ENCODE measurements around the gene ZG16. TPM values are rescaled to one million over a fixed set of nuclear protein-coding genes. Genes with fewer than 3 reads are reported as not detected.

ZG16 gene
- total and polyA plus RNA-seq, 2 of the 8 experiments (the other 6 are each of a cell fraction or from before 2014, with no cell fraction given) = not detected

- Histone ChIP-seq H3K27me3 (replicated peaks in 1 of 4; ENCODE audit: control insufficient read depth in 3 of 4, extremely low read depth in 1 of 4, insufficient read depth in 3 of 4, low read length in 3 of 4) (no peaks in the 10 kb centered on the region), H3K4me1 (replicated peaks in 1 of 4; ENCODE audit: control insufficient read depth in 3 of 4, insufficient read depth in 4 of 4, low read length in 3 of 4) (peaks cover 0 to 36% (median 23%) of the 10 kb centered on the region in 4 experiments; a peak in 6 of 7 replicates), H3K79me2 (ENCODE audit: control insufficient read depth in 1 of 2, insufficient read depth in 2 of 2, low read length in 2 of 2) (peaks cover 0 to 26% of the 10 kb centered on the region in 2 experiments; a peak in 1 of 4 replicates), H2BK5ac (ENCODE audit: low read depth, low read length) (peak within 1 kb of the TSS; percentile 89), H3K14ac (ENCODE audit: insufficient read length) (no peak within 1 kb of the TSS), H2BK15ac (ENCODE audit: low read length) (peak within 1 kb of the TSS; percentile 16; the same call in 1 of the 2 replicates), H2AFZ (ENCODE audit: low read length) (0 out of 2 replicates have a peak within 1 kb of the TSS, but pooled peaks have one; percentile 84), H3K56ac (replicated peaks; ENCODE audit: insufficient read length, low read depth, low read length) (peak within 1 kb of the TSS; percentile 91), H3K79me1 (ENCODE audit: low read depth, low read length) (peaks cover 3% of the 10 kb centered on the region), H4K5ac (ENCODE audit: insufficient read length, low read depth, low read length) (peak within 1 kb of the TSS; percentile 74), H3K23me2 (ENCODE audit: low read depth, low read length) (peaks cover 27% of the 10 kb centered on the region), H3K9ac (replicated peaks in 1 of 4; ENCODE audit: extremely low read depth in 1 of 4, low read depth in 3 of 4, low read length in 3 of 4) (peak within 1 kb of the TSS; percentile 64 to 88 (median 84)), H4K8ac (ENCODE audit: extremely low read depth, insufficient read depth, low read length) (peak within 1 kb of the TSS; percentile 95), H3K18ac (ENCODE audit: extremely low read depth, low read length) (peak within 1 kb of the TSS; percentile 95), H3K23ac (ENCODE audit: insufficient read length) (no peak within 1 kb of the TSS), H3K36me3 (ENCODE audit: control insufficient read depth in 2 of 4, insufficient read depth in 4 of 4, low read length in 3 of 4) (peaks cover 12 to 23% (median 18%) of the 10 kb centered on the region in 4 experiments), H3K4me2 (ENCODE audit: insufficient read depth in 1 of 2, low read depth in 2 of 2, low read length in 2 of 2) (peak within 1 kb of the TSS; percentile 91 to 92), H3K27ac (ENCODE audit: low read depth, low read length) (peak within 1 kb of the TSS; percentile 94; the same call in 1 of the 2 replicates), H2BK120ac (replicated peaks; ENCODE audit: low read depth, low read length) (no peak within 1 kb of the TSS), H4K20me1 (replicated peaks in 1 of 2; ENCODE audit: control insufficient read depth in 1 of 2, insufficient read depth in 2 of 2, low read length in 2 of 2) (peaks cover 2 to 4% of the 10 kb centered on the region in 2 experiments), H3K9me3 (ENCODE audit: insufficient read depth in 2 of 2, low read depth in 1 of 2, low read length in 1 of 2) (no peaks in the 10 kb centered on the region), H2BK12ac (ENCODE audit: low read depth, low read length) (no peak within 1 kb of the TSS; the same call in 1 of the 2 replicates), H3K4ac (replicated peaks; ENCODE audit: insufficient read length, low read depth, low read length) (no peak within 1 kb of the TSS), H3K4me3 (ENCODE audit: extremely low read depth in 1 of 4, insufficient read depth in 2 of 4, low read depth in 3 of 4, low read length in 4 of 4) (peak within 1 kb of the TSS; percentile 59 to 91 (median 83)), H2BK20ac (ENCODE audit: low read length) (peak within 1 kb of the TSS; percentile 13; the same call in 1 of the 2 replicates), H2AK5ac (ENCODE audit: low read depth, low read length) (no peak within 1 kb of the TSS; the same call in 1 of the 2 replicates), H4K91ac (replicated peaks; ENCODE audit: insufficient read length, low read length) (peak within 1 kb of the TSS; percentile 78)
- ChIA-PET CTCF (ENCODE audit: partially characterized antibody) (interaction anchor here (0.6 to 17.5 kb wide), 19 partner anchors 8 to 274 kb away, joined by 3 to 212 read pairs (median 4); partner anchors contain the start of genes KIF22, MAZ and TLCD3B), POLR2A (ENCODE audit: partially characterized antibody) (interaction anchor here (0.5 to 16.6 kb wide), 30 partner anchors 9 to 212 kb away, joined by 3 to 167 read pairs (median 4); partner anchors contain the start of genes CDIPT, KCTD13, KIF22 and MAZ)
- 1% methylated on average over 66 of the region's 70 CpGs; no CpG with 5 or more reads in 1 of the 2 experiments for WGBS, 2 experiments (ENCODE audit: extremely low coverage in 1 of 2, insufficient coverage in 1 of 2, insufficient read length in 1 of 2, insufficient replicate concordance in 2 of 2, low coverage in 1 of 2, low lambda C conversion rate in 2 of 2, missing lambda C conversion rate in 1 of 2)
- DNase-seq (ENCODE audit: low read depth in 1 of 2, low spot score in 2 of 2) (peak; percentile 98), FAIRE-seq (peak; percentile 68)
- peak; percentile 47 for TF ChIP-seq SIX5 (IDR thresholded peaks at IDR 0.05; ENCODE audit: low read depth, low read length)
- TF ChIP-seq TCF12 (IDR thresholded peaks at IDR 0.05; ENCODE audit: low read depth, low read length) = 0 out of 2 replicates have a peak, but pooled peaks have one; percentile 46
- TF ChIP-seq SP2 (IDR thresholded peaks at IDR 0.05; ENCODE audit: low read length) = peak; percentile 31; the same call in 1 of the 2 replicates
- peak; percentile 99 for TF ChIP-seq NRF1 (IDR thresholded peaks at IDR 0.05; ENCODE audit: low read depth, low read length)
- TF ChIP-seq CBX8 (IDR thresholded peaks at IDR 0.05; ENCODE audit: borderline replicate concordance, low read depth, low read length) = no peak
- no peak for TF ChIP-seq JUN (IDR thresholded peaks at IDR 0.05; ENCODE audit: low read depth, low read length)
- TF ChIP-seq SP4 (IDR thresholded peaks at IDR 0.05; ENCODE audit: low read length) = peak; percentile 85; the same call in 1 of the 2 replicates
- TF ChIP-seq KDM1A (IDR thresholded peaks at IDR 0.05; ENCODE audit: borderline replicate concordance, low read length) = no peak
- no peak for TF ChIP-seq HDAC6 (IDR thresholded peaks at IDR 0.05; ENCODE audit: low read depth, low read length)
- TF ChIP-seq SAP30 (IDR thresholded peaks at IDR 0.05; ENCODE audit: insufficient read depth, insufficient replicate concordance, low read length) = no peak
Observed at GRCh38 chr16:29815793-29816693, 38.0 kb downstream of the ZG16 start, which contains the start of gene PAGR1. PAGR1 (plus strand) TSS chr16:29816152; CDS start chr16:29816526, 374 bp downstream.
